ENCODE results near the gene TP53.
"Not testable (repeated sequence)": the region's sequence is repeated elsewhere in the genome, so short reads cannot be mapped to it uniquely, and the experiment has no call there.

TP53 gene

GRCh38 chr17:7651097-7651664 lies 36.1 kb downstream of the TP53 start:
- DNase-seq (ENCODE audit: insufficient read length, low spot score), result no peak
- TF ChIP-seq CTCF (IDR thresholded peaks at IDR 0.05; ENCODE audit: insufficient read depth, missing control alignments), result no peak
- FAIRE-seq, result no peak

- TF ChIP-seq CTCF (IDR thresholded peaks at IDR 0.05; ENCODE audit: insufficient read depth, missing control alignments), result no peak
- no peak for FAIRE-seq
- peak; percentile 98 for DNase-seq (ENCODE audit: insufficient read length, low spot score)
These were observed 36.7 kb downstream of the TP53 start, which contains the start of gene ATP1B2 for GRCh38 chr17:7650509-7651096. Gene ATP1B2 (plus strand): TSS chr17:7650926. CDS start chr17:7651519, 593 bp downstream.

- DNase-seq (ENCODE audit: insufficient read length, low spot score) (no peak), FAIRE-seq (no peak)
- no peak for TF ChIP-seq CTCF (IDR thresholded peaks at IDR 0.05; ENCODE audit: insufficient read depth, missing control alignments)
These were observed 40.3 kb downstream of the TP53 start for GRCh38 chr17:7647018-7647417.

GRCh38 chr17:7646457-7646856 lies 40.8 kb downstream of the TP53 start:
- no peak for DNase-seq (ENCODE audit: insufficient read length, low spot score)
- FAIRE-seq, result no peak
- TF ChIP-seq CTCF (IDR thresholded peaks at IDR 0.05; ENCODE audit: insufficient read depth, missing control alignments), result no peak

- FAIRE-seq (no peak), DNase-seq (ENCODE audit: insufficient read length, low spot score) (no peak)
- no peak for TF ChIP-seq CTCF (IDR thresholded peaks at IDR 0.05; ENCODE audit: insufficient read depth, missing control alignments)
These were observed 42.5 kb downstream of the TP53 start for GRCh38 chr17:7644775-7645174.

- not testable (repeated sequence) for FAIRE-seq; DNase-seq (ENCODE audit: insufficient read length, low spot score)
These were observed 45.7 kb downstream of the TP53 start for GRCh38 chr17:7641635-7642034.

GRCh38 chr17:7640783-7641182 lies 46.5 kb downstream of the TP53 start:
- no peak for FAIRE-seq
- no peak for DNase-seq (ENCODE audit: insufficient read length, low spot score)
- TF ChIP-seq CTCF (IDR thresholded peaks at IDR 0.05; ENCODE audit: insufficient read depth, missing control alignments), result no peak

All from D721Med (cell line).